K562 (cell line): Measurements from ENCODE around the gene TRPM2. TPM values are rescaled to one million over a fixed set of nuclear protein-coding genes. Genes with fewer than 3 reads are reported as not detected.

ENCODE experiments used
- ATAC-seq: fragments of 200-7000 bp; cut with Tn5 transposase; 3 replicates; pipeline ENCODE4 v1.9.1; 2020; ENCODE audit warnings: moderate library complexity
- BruUV-seq: library from RNA; stranded (reverse); fragments of 400-500 nt; replicated peaks from 2 replicates; lab custom pipeline; 2021; lab: Mats Ljungman, UMichigan
- CTCF ChIA-PET: fragments of 300-600 bp; formaldehyde crosslinking; extraction: SDS; loops from one replicate; lab custom pipeline; 2021; ENCODE audit warnings: low intra/inter-chr PET ratio; lab: Yijun Ruan, JAX
- POLR2A ChIA-PET: fragments of 300-600, 350-650 bp; sonication (Branson Sonifier 250); formaldehyde crosslinking; extraction: SDS; loops from one replicate; lab custom pipeline; 2021; ENCODE audit warnings: antibody characterized with exemption, inconsistent platforms; lab: Yijun Ruan, JAX
- DNase-seq, 4 experiments: peaks; one replicate each; pipeline versions ENCODE4 v3.0.0 to v3.0.0-alpha.2; 2011 to 2018; ENCODE audit warnings: low spot score in 3 of 4, mixed read lengths in 3 of 4; ENCODE audit errors: extremely low read depth in 1 of 4
- FAIRE-seq: peaks from 2 replicates; lab custom pipeline; 2011; peaks lifted over from hg19 to GRCh38; lab: Jason Lieb, UNC
- H2AFZ ChIP-seq: 2 replicates; pipeline ENCODE4 v1.6.0; 2011; ENCODE audit warnings: low read depth, low read length, control low read depth, inconsistent platforms
- H3K27ac ChIP-seq: fragments of 200-600 bp; 3 replicates; pipeline ENCODE4 v1.8.0; 2011; ENCODE audit warnings: low read depth, mild to moderate bottlenecking, control low read depth, inconsistent platforms, low read length, moderate library complexity, mixed read lengths; ENCODE audit errors: extremely low read depth
- H3K27me3 ChIP-seq, 2 experiments: fragments of 300-600 bp in 1 of 2; 2 replicates in 1 of 2; 3 replicates in 1 of 2; pipeline versions ENCODE4 v1.6.0 to v1.8.0; 2011; ENCODE audit warnings: inconsistent platforms in 2 of 2, low read length in 2 of 2, mild to moderate bottlenecking in 1 of 2, mixed read lengths in 1 of 2, moderate library complexity in 1 of 2; ENCODE audit not compliant: control insufficient read depth in 2 of 2, insufficient read depth in 2 of 2
- H3K36me3 ChIP-seq: fragments of 300-600 bp; 3 replicates; pipeline ENCODE4 v1.8.0; 2011; ENCODE audit warnings: mild to moderate bottlenecking, low read length, inconsistent platforms; ENCODE audit not compliant: control insufficient read depth, insufficient read depth
- H3K4me1 ChIP-seq, 2 experiments: fragments of 200-600 bp in 1 of 2; replicated peaks in 1 of 2; 2 replicates in 1 of 2; 3 replicates in 1 of 2; pipeline versions ENCODE4 v1.5.1 to v1.8.0; 2011; ENCODE audit warnings: inconsistent platforms in 2 of 2, low read length in 2 of 2, mild to moderate bottlenecking in 1 of 2, mixed read lengths in 1 of 2, moderate library complexity in 1 of 2; ENCODE audit not compliant: control insufficient read depth in 2 of 2, insufficient read depth in 2 of 2
- H3K4me2 ChIP-seq: 2 replicates; pipeline ENCODE4 v1.6.1; 2011; ENCODE audit warnings: low read length, control low read depth, inconsistent platforms, mixed read lengths; ENCODE audit not compliant: insufficient read depth
- H3K4me3 ChIP-seq: fragments of 200-600 bp; sonication (generic), shearing (Covaris generic); 2 replicates; pipeline ENCODE4 v1.5.1; 2016; ENCODE audit warnings: control low read depth, inconsistent platforms
- H3K79me2 ChIP-seq: fragments of 200-600 bp; 3 replicates; pipeline ENCODE4 v1.8.0; 2011; ENCODE audit warnings: low read length, inconsistent platforms; ENCODE audit not compliant: control insufficient read depth, insufficient read depth
- H3K9ac ChIP-seq, 2 experiments: 2 replicates each; pipeline versions ENCODE4 v1.6.0 to v1.6.1; 2011; ENCODE audit warnings: low read depth in 2 of 2, low read length in 2 of 2, control low read depth in 1 of 2, inconsistent platforms in 1 of 2, mild to moderate bottlenecking in 1 of 2, mixed read lengths in 1 of 2; ENCODE audit not compliant: insufficient read depth in 1 of 2
- H3K9me1 ChIP-seq: one replicate; pipeline ENCODE4 v1.6.0; 2011; ENCODE audit warnings: inconsistent platforms, mild to moderate bottlenecking, low read length, moderate library complexity; ENCODE audit not compliant: control insufficient read depth, insufficient read depth
- H3K9me3 ChIP-seq: replicated peaks from 2 replicates; pipeline ENCODE4 v1.5.1; 2011; ENCODE audit warnings: low read depth, low read length, inconsistent platforms; ENCODE audit not compliant: control insufficient read depth, insufficient read depth
- H4K20me1 ChIP-seq: replicated peaks from 2 replicates; pipeline ENCODE4 v1.6.1; 2011; ENCODE audit warnings: low read length, inconsistent platforms, mixed read lengths; ENCODE audit not compliant: control insufficient read depth, insufficient read depth
- BMI1 ChIP-seq: fragments of 150-350 bp; IDR thresholded peaks from 2 replicates; pipeline ENCODE4 v1.6.1; 2014; ENCODE audit warnings: low read length
- FOXA1 ChIP-seq: fragments of 450-650 bp; IDR thresholded peaks from 2 replicates; pipeline ENCODE4 v1.6.1; 2016; ENCODE audit warnings: mild to moderate bottlenecking, borderline replicate concordance
- JUN ChIP-seq, 2 experiments: sonication (generic) in 1 of 2; formaldehyde crosslinking in 1 of 2; IDR thresholded peaks; 2 replicates each; pipeline versions ENCODE4 v1.6.1 to v1.8.0; 2012 to 2022; ENCODE audit warnings: borderline replicate concordance in 2 of 2, mild to moderate bottlenecking in 2 of 2, improper control_type of control experiment in 1 of 2, low read depth in 1 of 2, low read length in 1 of 2, missing genetic modification reagents in 1 of 2
- KDM2B ChIP-seq: fragments of 250-450 bp; sonication (Bioruptor Pico); IDR thresholded peaks from 2 replicates; pipeline ENCODE4 v1.8.0; 2021; ENCODE audit warnings: mild to moderate bottlenecking, moderate library complexity
- NEUROD1 ChIP-seq: fragments of 150-350 bp; IDR thresholded peaks from 2 replicates; pipeline ENCODE4 v1.6.1; 2014; ENCODE audit warnings: borderline replicate concordance, low read length, low read depth; ENCODE audit not compliant: partially characterized antibody
- NR3C1 ChIP-seq: sonication (generic); formaldehyde crosslinking; IDR thresholded peaks from 2 replicates; pipeline ENCODE4 v1.8.1; 2022; ENCODE audit warnings: missing genetic modification reagents
- ZFPM2 ChIP-seq: fragments of 250-450 bp; sonication (Bioruptor Pico); IDR thresholded peaks from 2 replicates; pipeline ENCODE4 v1.5.1; 2022; ENCODE audit warnings: mild to moderate bottlenecking
- WGBS: fragments of 100-300 bp; shearing (Covaris generic); methylation state at CpG from one replicate; pipeline ENCODE4 v1.1.6; 2016; ENCODE audit warnings: low coverage, mixed read lengths; ENCODE audit not compliant: insufficient coverage; ENCODE audit errors: missing lambda C conversion rate; 5-methylcytosine and 5-hydroxymethylcytosine counted together
- in situ Hi-C: fragments of 300-500 bp; cut with MboI; formaldehyde crosslinking; loops from 4 replicates; pipeline ENCODE4 v1.15.0; 2018; ENCODE audit warnings: inconsistent platforms, mixed read lengths
- intact Hi-C: fragments of 100-400 bp; cut with micrococcal nuclease; formaldehyde crosslinking; loops from 2 replicates; pipeline ENCODE4 v1.14.2; 2022
- polyA plus RNA-seq, 8 experiments: library from polyadenylated mRNA; depleted of rRNA in 4 of 8; stranded (reverse) in 5 of 8; unstranded in 3 of 8; fragments of >200 nt; fragmentation: Nextera tagmentation in 2 of 8; fragmentation: Illumina TruSeq in 1 of 8; extraction: Ambion mirVana in 2 of 8; extraction: Trizol in 1 of 8; gene quantifications; 2 replicates each; pipeline versions ENCODE4 v1.2.1 to v1.2.3, GENCODE V29; 2011 to 2014; ENCODE audit warnings: inconsistent platforms in 1 of 8, missing spikeins in 1 of 8
- total RNA-seq, 7 experiments: library from RNA; depleted of rRNA in 6 of 7; stranded (reverse); fragments of >200 nt in 6 of 7; fragmentation: Illumina TruSeq in 2 of 7; extraction: Trizol in 2 of 7; gene quantifications; 2 replicates each; pipeline versions ENCODE4 v1.2.1 to v1.2.3, GENCODE V29; 2011 to 2021; ENCODE audit warnings: low replicate concordance in 1 of 7
- TF ChIP-seq, protein P1 (sequence below): sonication (generic); formaldehyde crosslinking; IDR thresholded peaks from 2 replicates; pipeline ENCODE4 v1.8.0; 2022; ENCODE audit warnings: missing genetic modification reagents, mild to moderate bottlenecking, borderline replicate concordance
- TF ChIP-seq, protein P2 (sequence below): fragments of 250-450 bp; sonication (Bioruptor Pico); IDR thresholded peaks from 2 replicates; pipeline ENCODE4 v1.8.0; 2022; ENCODE audit warnings: inconsistent platforms, mild to moderate bottlenecking, moderate library complexity, borderline replicate concordance
- TF ChIP-seq, protein P3 (sequence below): fragments of 150-350 bp; IDR thresholded peaks from 2 replicates; pipeline ENCODE4 v1.6.1; 2014; ENCODE audit warnings: low read depth, mild to moderate bottlenecking, low read length, borderline replicate concordance

Gene TRPM2
- total and polyA plus RNA-seq, 9 of the 15 experiments (the other 6 are each of a cell fraction or from before 2014, with no cell fraction given), result 0.33 to 2.1 (median 0.98) TPM; not detected in 2

DNA sequence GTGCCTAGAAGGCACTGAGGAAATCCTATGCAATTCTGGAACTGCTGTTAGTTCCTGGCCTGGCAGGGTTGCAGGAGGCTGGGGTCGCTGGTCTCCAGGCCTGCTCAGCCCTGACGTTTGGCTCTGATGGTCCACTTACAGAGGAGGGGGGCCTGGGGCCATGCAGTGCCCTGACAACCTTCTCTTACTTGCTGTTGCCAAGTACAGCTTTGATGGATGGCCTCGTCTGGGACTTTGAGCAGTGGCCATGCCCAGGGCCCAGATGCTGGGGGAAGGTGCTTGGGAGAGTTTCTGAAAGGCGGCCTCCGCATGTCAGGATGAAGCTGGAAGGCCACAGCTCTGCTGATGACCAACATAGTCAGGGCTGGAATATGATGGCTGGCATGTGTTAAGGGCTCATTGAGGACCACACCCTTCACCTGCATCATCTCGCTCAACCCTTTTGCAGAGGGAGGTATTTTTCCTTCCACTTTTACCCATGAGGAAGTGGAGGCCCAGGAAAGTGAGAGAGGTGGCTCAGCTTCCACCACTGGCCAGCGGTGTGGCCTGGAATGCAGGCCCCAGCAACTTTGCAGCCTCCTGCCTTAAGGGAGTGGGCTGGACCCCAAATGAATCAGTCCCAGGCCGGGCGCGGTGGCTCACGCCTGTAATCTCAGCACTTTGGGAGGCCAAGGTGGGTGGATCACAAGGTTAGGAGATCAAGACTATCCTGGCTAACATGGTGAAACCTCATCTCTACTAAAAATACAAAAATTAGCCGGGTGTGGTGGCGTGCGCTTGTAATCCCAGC, 67.2 kb downstream of the TRPM2 start:
- no peak overlapping the region for H3K27ac ChIP-seq
- H3K79me2 ChIP-seq, result no peaks in the 10 kb centered on the region
- no peak overlapping the region for H2AFZ ChIP-seq
- TF ChIP-seq, protein P1, sequence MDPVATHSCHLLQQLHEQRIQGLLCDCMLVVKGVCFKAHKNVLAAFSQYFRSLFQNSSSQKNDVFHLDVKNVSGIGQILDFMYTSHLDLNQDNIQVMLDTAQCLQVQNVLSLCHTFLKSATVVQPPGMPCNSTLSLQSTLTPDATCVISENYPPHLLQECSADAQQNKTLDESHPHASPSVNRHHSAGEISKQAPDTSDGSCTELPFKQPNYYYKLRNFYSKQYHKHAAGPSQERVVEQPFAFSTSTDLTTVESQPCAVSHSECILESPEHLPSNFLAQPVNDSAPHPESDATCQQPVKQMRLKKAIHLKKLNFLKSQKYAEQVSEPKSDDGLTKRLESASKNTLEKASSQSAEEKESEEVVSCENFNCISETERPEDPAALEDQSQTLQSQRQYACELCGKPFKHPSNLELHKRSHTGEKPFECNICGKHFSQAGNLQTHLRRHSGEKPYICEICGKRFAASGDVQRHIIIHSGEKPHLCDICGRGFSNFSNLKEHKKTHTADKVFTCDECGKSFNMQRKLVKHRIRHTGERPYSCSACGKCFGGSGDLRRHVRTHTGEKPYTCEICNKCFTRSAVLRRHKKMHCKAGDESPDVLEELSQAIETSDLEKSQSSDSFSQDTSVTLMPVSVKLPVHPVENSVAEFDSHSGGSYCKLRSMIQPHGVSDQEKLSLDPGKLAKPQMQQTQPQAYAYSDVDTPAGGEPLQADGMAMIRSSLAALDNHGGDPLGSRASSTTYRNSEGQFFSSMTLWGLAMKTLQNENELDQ (CRISPR knock-in tag), result no peak
- TF ChIP-seq, protein P2, sequence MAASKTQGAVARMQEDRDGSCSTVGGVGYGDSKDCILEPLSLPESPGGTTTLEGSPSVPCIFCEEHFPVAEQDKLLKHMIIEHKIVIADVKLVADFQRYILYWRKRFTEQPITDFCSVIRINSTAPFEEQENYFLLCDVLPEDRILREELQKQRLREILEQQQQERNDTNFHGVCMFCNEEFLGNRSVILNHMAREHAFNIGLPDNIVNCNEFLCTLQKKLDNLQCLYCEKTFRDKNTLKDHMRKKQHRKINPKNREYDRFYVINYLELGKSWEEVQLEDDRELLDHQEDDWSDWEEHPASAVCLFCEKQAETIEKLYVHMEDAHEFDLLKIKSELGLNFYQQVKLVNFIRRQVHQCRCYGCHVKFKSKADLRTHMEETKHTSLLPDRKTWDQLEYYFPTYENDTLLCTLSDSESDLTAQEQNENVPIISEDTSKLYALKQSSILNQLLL (CRISPR knock-in tag), result no peak
- TF ChIP-seq BMI1 (no peak), NEUROD1 (no peak), KDM2B (CRISPR knock-in tag) (no peak), JUN (IDR thresholded peaks at IDR 0.05; ENCODE audit: borderline replicate concordance, low read depth, low read length) (no peak), JUN (CRISPR knock-in tag; IDR thresholded peaks at IDR 0.05; ENCODE audit: borderline replicate concordance) (no peak), NR3C1 (CRISPR knock-in tag) (no peak), FOXA1 (no peak), ZFPM2 (CRISPR knock-in tag) (no peak)
- TF ChIP-seq, protein P3, sequence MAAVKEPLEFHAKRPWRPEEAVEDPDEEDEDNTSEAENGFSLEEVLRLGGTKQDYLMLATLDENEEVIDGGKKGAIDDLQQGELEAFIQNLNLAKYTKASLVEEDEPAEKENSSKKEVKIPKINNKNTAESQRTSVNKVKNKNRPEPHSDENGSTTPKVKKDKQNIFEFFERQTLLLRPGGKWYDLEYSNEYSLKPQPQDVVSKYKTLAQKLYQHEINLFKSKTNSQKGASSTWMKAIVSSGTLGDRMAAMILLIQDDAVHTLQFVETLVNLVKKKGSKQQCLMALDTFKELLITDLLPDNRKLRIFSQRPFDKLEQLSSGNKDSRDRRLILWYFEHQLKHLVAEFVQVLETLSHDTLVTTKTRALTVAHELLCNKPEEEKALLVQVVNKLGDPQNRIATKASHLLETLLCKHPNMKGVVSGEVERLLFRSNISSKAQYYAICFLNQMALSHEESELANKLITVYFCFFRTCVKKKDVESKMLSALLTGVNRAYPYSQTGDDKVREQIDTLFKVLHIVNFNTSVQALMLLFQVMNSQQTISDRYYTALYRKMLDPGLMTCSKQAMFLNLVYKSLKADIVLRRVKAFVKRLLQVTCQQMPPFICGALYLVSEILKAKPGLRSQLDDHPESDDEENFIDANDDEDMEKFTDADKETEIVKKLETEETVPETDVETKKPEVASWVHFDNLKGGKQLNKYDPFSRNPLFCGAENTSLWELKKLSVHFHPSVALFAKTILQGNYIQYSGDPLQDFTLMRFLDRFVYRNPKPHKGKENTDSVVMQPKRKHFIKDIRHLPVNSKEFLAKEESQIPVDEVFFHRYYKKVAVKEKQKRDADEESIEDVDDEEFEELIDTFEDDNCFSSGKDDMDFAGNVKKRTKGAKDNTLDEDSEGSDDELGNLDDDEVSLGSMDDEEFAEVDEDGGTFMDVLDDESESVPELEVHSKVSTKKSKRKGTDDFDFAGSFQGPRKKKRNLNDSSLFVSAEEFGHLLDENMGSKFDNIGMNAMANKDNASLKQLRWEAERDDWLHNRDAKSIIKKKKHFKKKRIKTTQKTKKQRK, result no peak
- peaks cover 3% of the 10 kb centered on the region for H3K9me3 ChIP-seq
- peaks cover 0 to 29% of the 10 kb centered on the region in 2 experiments; a peak in 2 of 5 replicates for H3K4me1 ChIP-seq
- ChIA-PET POLR2A (no interaction called here), CTCF (no interaction called here)
- 5% methylated on average over 14 of the region's 14 CpGs for WGBS
- DNase-seq, result no peak
- no peak for ATAC-seq
- intact Hi-C loops (no loop called here), in situ Hi-C loops (no loop called here)
- no peak overlapping the region for H3K4me2 ChIP-seq
- no peak for FAIRE-seq
- no TSS peak for BruUV-seq
- no peaks in the 10 kb centered on the region for H4K20me1 ChIP-seq
- no peaks in the 10 kb centered on the region for H3K36me3 ChIP-seq
- H3K4me3 ChIP-seq, result no peak overlapping the region
- H3K27me3 ChIP-seq, result peaks cover 9 to 37% of the 10 kb centered on the region in 2 experiments; a peak in 3 of 5 replicates
- H3K9ac ChIP-seq, result no peak overlapping the region
- H3K9me1 ChIP-seq, result no peaks in the 10 kb centered on the region
